GM19395 (cell line): Measurements from ENCODE around the gene TMEM132D.

Experiments
- ATAC-seq: cut with Tn5 transposase; IDR thresholded peaks from one replicate; pipeline ENCODE4 v1.9.1; 2021; ENCODE audit warnings: mild to moderate bottlenecking, moderate library complexity; ENCODE audit not compliant: unreplicated experiment

TMEM132D gene

GRCh38 chr12:129298921-129299320 is 604.9 kb downstream of the TMEM132D start:
- no peak for ATAC-seq

- no peak for ATAC-seq
Observed at GRCh38 chr12:129296671-129297070, 607.2 kb downstream of the TMEM132D start.

- no peak for ATAC-seq
Observed at GRCh38 chr12:129294868-129295267, 609.0 kb downstream of the TMEM132D start.

GRCh38 chr12:129279771-129280170 is 624.1 kb downstream of the TMEM132D start:
- ATAC-seq: no peak

- ATAC-seq: no peak
Observed at GRCh38 chr12:129276361-129277060, 627.3 kb downstream of the TMEM132D start.

GRCh38 chr12:129269756-129270495 is 633.9 kb downstream of the TMEM132D start:
- no peak for ATAC-seq

GRCh38 chr12:129258781-129259318 is 645.0 kb downstream of the TMEM132D start:
- ATAC-seq: no peak

- no peak for ATAC-seq
Observed at GRCh38 chr12:129257524-129257923, 646.3 kb downstream of the TMEM132D start.

GRCh38 chr12:129246630-129247029 is 657.2 kb downstream of the TMEM132D start:
- ATAC-seq: no peak

- ATAC-seq: no peak
Observed at GRCh38 chr12:129245769-129246168, 658.1 kb downstream of the TMEM132D start.

GRCh38 chr12:129241852-129242251 is 662.0 kb downstream of the TMEM132D start:
- no peak for ATAC-seq

- no peak for ATAC-seq
Observed at GRCh38 chr12:129237881-129238280, 665.9 kb downstream of the TMEM132D start.

- ATAC-seq: no peak
Observed at GRCh38 chr12:129234209-129234608, 669.6 kb downstream of the TMEM132D start.

- no peak for ATAC-seq
Observed at GRCh38 chr12:129231491-129231890, 672.3 kb downstream of the TMEM132D start.

GRCh38 chr12:129230995-129231394 is 672.8 kb downstream of the TMEM132D start:
- no peak for ATAC-seq

GRCh38 chr12:129226851-129227250 is 677.0 kb downstream of the TMEM132D start:
- no peak for ATAC-seq

- ATAC-seq: no peak
Observed at GRCh38 chr12:129226005-129226404, 677.8 kb downstream of the TMEM132D start.

GRCh38 chr12:129215556-129215955 is 688.3 kb downstream of the TMEM132D start:
- no peak for ATAC-seq

GRCh38 chr12:129213551-129213950 is 690.3 kb downstream of the TMEM132D start:
- no peak for ATAC-seq

- no peak for ATAC-seq
Observed at GRCh38 chr12:129211862-129212630, 691.8 kb downstream of the TMEM132D start.

- ATAC-seq: no peak
Observed at GRCh38 chr12:129208566-129208965, 695.3 kb downstream of the TMEM132D start.
